NCI-H2081 (cell line): ENCODE measurements around the gene ZNF514.
"Not testable (repeated sequence)": the region's sequence is repeated elsewhere in the genome, so short reads cannot be mapped to it uniquely, and the experiment has no call there.

Experiments
- DNase-seq, 2 experiments: peaks; one replicate each; lab custom pipeline; 2025; lab: John Stamatoyannopoulos, UW

Gene ZNF514

GRCh38 chr2:95122197-95122551, 37.5 kb downstream of the ZNF514 start:
- DNase-seq, result no peak

DNA sequence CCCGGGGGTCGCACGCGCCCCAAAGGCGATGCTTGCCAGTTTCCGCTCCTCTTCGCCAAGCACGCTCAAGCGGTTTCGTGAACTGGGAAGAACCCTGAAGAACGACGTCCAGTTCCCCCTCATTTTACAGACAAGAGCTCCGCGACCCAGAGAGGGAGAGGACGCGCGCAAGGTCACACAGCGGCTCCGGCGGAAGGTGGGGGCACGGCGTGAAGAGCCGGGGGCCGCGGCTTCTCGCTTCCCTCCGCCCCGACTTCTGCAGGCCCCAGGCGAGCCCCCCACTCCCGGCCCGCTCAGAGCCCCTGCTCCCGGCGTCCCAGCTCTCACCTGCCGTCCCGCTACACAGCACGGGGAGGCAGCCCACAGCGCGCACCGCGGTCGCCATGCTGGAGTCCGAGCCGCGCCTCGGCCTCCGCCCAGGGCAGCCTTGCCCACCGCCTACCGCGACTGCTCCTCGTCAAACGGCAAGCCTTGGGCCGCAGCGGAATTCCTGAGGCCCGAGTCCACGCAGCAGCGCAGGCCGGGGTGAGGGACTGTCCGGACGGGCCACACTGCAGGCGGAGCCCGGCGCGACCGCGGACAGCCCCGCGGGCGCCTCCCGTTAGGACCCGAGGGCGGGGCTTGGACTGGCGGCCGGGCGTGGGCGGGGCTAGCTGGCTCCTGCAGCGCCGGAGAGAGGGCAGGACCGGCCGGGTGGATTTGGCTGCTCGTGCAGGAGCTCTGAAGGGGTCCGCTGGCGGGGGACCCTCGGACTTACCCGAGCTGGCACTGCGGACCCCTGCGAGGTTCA, 38.0 kb downstream of the ZNF514 start, which contains the start of gene MRPS5:
MRPS5 (minus strand) TSS at position 402 of the 790 bp plus-strand sequence; CDS start at position 385, 17 bp downstream.
- peak; percentile 61 to 70 for DNase-seq

GRCh38 chr2:95121093-95121406, 38.6 kb downstream of the ZNF514 start:
- DNase-seq, result no peak

GRCh38 chr2:95115418-95115817, 44.2 kb downstream of the ZNF514 start:
- DNase-seq, result peak; percentile 58 to 66

DNA sequence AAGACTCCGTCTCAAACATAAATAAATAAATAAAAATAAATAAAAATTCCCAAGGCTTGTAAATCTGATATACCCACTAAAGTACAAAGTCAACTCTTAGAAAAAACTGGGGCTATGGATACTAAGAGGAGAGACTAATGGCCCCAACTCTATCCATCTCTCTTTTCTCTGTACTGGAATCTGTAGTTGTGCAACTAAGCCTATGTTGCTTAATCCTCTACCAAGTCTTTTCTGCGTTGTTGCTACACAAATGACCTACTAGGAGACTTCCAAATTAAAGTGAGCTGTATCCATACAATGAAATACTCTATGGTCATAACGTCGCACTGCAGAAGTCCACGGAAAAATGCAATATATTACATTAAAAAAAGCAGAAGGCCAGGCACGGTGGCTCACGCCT, 46.2 kb downstream of the ZNF514 start:
- DNase-seq, result no peak

- DNase-seq, result no peak
Observed at GRCh38 chr2:95110395-95110794, 49.3 kb downstream of the ZNF514 start.

DNA sequence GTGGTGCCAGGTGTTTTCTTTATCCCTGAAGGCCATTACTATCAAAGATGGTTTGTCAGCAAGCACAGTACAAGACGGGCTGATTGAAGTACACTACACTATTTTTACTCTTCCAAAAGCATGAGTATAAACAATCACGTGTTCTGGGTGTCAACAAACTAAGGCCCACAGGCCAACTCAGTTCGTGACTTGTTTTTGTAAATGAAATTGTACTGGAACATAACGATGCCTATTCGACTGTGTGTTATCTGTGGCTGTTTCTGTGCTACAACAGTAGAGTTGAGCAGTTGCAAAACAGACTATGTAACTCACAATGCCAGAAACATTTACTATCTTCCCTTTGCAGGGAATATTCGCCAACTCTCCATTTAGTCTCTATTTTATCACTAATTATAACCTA, 50.4 kb downstream of the ZNF514 start:
- DNase-seq, result no peak

GRCh38 chr2:95106081-95106480, 53.6 kb downstream of the ZNF514 start:
- DNase-seq, result no peak

DNA sequence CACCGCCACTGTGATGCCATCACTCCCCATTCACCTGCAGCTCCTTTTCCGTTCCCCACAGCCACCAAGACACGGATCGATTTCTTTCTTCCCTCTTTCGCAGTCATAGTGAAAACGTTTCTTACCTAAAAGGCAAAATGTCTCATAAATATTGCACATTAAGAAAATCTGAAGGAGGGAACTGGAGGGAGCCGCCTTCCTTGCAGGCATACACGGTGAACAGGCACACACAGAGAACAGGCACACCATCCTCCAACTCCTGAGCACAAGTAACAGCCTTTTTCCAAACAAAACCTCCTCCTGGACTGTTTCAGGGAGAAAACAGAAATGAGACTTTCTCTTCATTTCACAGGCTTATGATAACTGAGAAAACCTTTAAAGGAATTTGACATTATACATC, 55.0 kb downstream of the ZNF514 start:
- DNase-seq, result no peak

GRCh38 chr2:95099910-95100309, 59.7 kb downstream of the ZNF514 start:
- no peak for DNase-seq

GRCh38 chr2:95098273-95098672, 61.4 kb downstream of the ZNF514 start:
- not testable (repeated sequence) for DNase-seq
